Right lobe of liver (tissue), 4 donors: Measurements from ENCODE around the gene WDFY4.

Experiments
- CTCF ChIP-seq, 4 donors: fragments of 200-600 bp in 3 of 4; fragments of 450-650 bp in 1 of 4; IDR thresholded peaks; one replicate each; pipeline versions ENCODE4 v1.5.1 to v1.8.0; 2016 to 2022; ENCODE audit warnings: antibody characterized with exemption in 4 of 4, mild to moderate bottlenecking in 2 of 4
- POLR2A ChIP-seq: fragments of 450-650 bp; IDR thresholded peaks from one replicate; pipeline ENCODE4 v1.6.1; 2017; ENCODE audit warnings: antibody characterized with exemption, mild to moderate bottlenecking
- donor health status: DM: no; HTN: no; CAD: no.
- donor health status: DM: no; HTN: no; CAD: no.
- donor health status: DM: no; HTN: yes; CAD: no.

- TF ChIP-seq POLR2A (no peak), CTCF (IDR thresholded peaks at IDR 0.05) (no peak)
Observed at GRCh38 chr10:48634984-48635557, 49.6 kb upstream of the WDFY4 start.
